Eye (tissue), 1 donor: ENCODE measurements around the gene JAM3.
"Not testable (repeated sequence)": the region's sequence is repeated elsewhere in the genome, so short reads cannot be mapped to it uniquely, and the experiment has no call there.

ENCODE experiments used
- DNase-seq: peaks from one replicate; pipeline ENCODE4 v3.0.0-alpha.2; 2015

The JAM3 gene

GRCh38 chr11:134063124-134063495, 5.8 kb upstream of the JAM3 start:
- no peak for DNase-seq

DNA sequence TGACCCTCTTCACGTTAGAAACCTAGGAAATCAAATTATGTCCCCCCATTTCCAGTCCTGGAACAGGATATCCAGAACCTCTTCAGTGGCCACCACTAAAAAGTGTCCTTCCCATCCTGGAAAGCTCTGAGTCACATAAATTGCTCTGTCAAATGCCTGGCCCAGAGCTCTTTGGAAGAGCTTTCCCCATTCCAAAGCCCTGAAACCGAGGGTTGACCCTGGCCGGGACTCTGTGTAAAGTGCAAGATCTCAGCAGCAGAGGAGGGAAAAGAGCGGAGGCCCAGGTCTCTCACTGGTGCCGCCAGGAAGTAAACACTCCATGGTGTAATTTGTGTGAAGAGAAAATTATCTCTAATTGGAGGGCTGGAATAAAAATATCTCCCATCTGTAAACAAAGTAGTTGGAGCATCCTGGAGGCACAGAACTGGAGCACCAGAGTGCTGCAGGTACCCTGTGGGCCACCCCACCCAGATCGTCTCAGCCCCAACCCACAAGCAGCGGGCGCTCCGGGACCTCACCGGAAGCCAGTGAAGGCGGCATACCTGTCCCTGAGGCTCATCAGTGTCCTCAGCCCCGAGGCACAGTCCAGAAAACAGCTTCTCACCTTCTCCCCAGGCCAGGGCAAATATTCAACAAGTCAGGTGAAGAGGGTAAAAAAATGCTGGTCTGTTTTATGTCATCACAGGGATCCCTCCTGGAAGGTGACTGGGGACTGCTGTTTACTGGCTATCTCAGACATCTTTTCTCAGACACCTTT, 4.7 kb upstream of the JAM3 start:
- no peak for DNase-seq

DNA sequence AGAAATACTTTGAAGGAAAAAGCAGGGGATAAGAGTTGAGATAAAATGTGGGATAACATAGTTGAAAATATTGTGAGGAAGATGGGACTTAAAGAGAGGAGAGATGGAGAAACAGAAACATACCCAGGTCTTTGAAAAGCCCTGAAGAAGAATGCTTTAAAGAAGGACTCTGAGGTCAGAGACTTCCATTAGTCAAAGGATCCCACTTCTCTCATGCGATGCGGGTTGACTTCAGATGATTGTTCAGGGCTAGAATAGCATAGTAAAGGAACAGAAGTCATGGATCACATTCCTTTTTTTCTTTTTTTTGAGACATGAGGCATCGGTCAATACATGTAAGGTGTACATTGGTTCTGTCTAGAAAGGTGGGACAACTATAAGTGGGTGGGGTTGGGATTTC, 3.5 kb upstream of the JAM3 start:
- no peak for DNase-seq

- DNase-seq, result peak; percentile 63
Measured at GRCh38 chr11:134066943-134067885, 1.7 kb upstream of the JAM3 start.

- DNase-seq, result peak; percentile 76
Measured at GRCh38 chr11:134069426-134070341, 812 bp downstream of the JAM3 start.

GRCh38 chr11:134070342-134070845, 1.5 kb downstream of the JAM3 start:
- DNase-seq, result no peak

DNA sequence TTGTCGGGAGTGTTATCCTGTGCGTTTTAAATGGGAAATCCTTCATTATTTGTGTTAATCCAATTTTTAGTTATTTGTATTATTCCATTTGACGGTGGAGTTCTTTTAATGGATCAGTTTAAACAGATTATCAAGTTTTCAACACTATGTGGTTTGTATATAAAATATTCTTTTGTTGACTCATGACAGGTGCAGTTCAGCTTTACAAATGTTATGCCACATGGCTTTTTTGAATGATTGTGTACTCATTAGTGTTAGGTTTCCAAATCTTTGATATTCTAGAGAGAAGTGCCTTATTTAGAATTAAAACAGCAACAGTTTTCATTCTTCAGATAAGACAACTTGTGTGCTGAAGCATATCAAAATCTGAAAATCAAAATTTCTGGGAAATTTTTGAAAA, 2.4 kb downstream of the JAM3 start:
- DNase-seq, result no peak

DNA sequence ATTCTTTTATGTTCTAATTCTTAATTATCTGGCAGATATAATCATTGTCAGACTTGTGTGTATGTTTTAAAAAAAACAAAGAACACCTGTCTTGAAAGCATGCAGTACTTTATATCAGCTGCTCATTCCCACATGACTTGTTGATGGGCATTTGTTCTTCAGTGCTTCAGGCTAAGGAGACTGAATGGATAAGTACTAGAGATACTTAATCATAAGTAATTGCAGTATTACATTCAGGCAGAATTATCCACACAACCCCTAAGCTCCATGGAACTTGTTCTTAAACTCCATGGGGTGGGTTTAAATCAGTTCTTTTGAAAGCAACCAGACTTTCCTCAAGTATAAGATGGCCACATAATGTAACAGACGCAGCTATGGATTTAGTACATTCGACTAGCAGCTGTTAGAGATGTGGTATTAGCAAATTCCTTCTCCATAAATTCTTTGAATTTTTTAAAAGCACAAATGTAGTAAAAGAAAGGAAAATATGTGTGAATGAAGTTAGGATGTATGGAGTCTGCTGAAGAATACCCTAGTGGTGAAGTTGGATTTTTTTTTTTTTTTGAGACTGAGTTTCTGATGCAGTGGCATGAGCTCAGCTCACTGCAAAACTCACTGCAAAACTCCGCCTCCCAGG, 3.0 kb downstream of the JAM3 start:
- DNase-seq, result peak; percentile 51

- DNase-seq, result no peak
Measured at GRCh38 chr11:134072844-134073243, 4.0 kb downstream of the JAM3 start.

GRCh38 chr11:134074346-134074745, 5.5 kb downstream of the JAM3 start:
- no peak for DNase-seq

- no peak for DNase-seq
Measured at GRCh38 chr11:134074766-134075165, 5.9 kb downstream of the JAM3 start.

DNA sequence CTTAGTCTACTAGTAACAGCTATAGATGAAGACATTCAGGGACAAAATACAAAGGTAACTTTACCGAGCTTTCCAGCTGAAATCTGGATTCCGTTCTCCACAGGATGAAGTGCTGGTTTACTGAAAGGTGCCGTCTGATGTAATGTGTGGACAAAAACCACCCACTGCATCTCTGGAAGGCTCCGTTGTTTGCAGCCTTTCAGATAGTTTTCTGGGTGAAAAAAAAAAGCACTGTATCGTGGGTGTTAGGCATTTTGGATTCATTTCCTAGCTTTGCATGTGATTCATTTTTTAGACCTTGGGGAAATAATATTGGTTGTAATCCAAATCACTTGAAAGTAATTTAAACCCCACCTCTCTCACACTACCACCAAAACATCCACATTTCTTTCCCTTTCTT, 10.4 kb downstream of the JAM3 start:
- DNase-seq, result no peak

DNA sequence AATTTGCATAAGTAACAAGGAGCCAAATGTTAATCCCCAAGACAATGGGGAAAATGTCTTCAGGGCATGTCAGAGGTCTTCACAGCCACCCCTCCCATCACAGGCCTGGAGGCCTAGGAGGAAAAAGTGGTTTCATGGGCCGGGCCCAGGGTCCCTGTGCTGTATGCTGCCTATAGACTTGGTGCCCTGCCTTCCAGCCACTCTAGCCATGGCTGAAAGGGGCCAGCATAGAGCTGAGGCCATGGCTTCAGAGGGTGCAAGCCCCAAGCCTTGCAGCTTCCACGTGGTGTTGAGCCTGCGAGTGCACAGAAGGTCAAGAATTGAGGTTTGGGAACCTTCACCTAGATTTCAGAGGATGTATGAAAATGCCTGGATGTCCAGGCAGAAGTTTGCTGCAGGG, 12.4 kb downstream of the JAM3 start:
- not testable (repeated sequence) for DNase-seq

- DNase-seq, result no peak
Measured at GRCh38 chr11:134082990-134083389, 14.1 kb downstream of the JAM3 start.

GRCh38 chr11:134086376-134086775, 17.5 kb downstream of the JAM3 start:
- DNase-seq, result no peak

- not testable (repeated sequence) for DNase-seq
Measured at GRCh38 chr11:134092006-134092405, 23.1 kb downstream of the JAM3 start.

GRCh38 chr11:134097166-134097565, 28.3 kb downstream of the JAM3 start:
- DNase-seq, result no peak

DNA sequence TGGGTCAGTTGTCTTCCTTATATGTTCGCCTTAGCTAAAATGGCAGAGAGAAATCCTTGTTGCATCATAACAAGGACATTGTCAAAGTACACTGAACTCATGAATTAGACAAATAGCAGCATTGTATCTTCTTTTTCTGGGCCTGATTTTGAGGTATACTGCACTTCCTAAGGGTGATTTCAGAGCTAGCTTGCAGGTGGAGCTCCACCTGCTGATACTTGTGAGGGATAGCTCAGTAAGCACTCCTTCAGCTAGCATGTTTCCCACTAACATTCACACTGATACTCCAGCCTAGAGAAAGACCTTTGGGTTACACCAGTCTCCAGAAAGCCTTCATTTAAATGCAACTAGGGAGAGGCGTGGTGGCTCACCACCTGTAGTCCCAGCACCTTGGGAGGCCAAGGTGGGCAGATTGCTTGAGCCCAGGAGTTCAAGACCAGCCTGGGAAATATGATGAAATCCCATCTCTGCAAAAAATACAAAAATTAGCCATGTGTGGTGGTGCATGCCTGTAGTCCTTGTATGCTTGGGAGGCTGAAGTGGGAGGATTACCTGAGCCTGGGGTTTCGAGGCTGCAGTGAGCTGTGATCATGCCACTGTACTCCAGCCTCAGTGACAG, 29.8 kb downstream of the JAM3 start:
- DNase-seq, result no peak

- DNase-seq, result no peak
Measured at GRCh38 chr11:134100171-134100570, 31.3 kb downstream of the JAM3 start.

DNA sequence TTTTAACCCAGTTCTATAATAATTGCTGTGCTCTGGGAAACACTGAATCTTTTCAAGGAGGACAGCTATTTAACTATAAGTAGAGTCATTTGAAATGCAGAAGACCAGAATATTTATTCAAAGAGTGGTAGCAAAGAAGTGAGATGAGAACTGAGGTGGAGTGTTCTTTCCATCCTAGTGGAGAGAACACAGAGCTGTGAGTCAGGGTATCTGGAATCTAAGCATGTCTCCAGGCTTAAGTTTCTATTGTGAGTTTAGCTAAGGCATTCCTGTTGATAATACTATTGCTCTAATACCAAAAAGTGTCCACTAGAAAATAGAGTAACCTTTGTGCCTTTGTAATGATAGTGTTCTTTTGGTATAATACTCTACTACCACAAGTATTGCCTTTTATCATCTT, 32.4 kb downstream of the JAM3 start:
- no peak for DNase-seq

GRCh38 chr11:134110252-134110815, 41.5 kb downstream of the JAM3 start:
- no peak for DNase-seq
